ENCODE data around the gene SFTPD.
"Not testable (repeated sequence)": the region's sequence is repeated elsewhere in the genome, so short reads cannot be mapped to it uniquely, and the experiment has no call there.

SFTPD gene

GRCh38 chr10:79925614-79926013, 23.3 kb downstream of the SFTPD start:
- TF ChIP-seq POLR2A (IDR thresholded peaks at IDR 0.05; ENCODE audit: low read length), result no peak
- TF ChIP-seq GATA1 (IDR thresholded peaks at IDR 0.05; ENCODE audit: low read depth, low read length), result no peak

GRCh38 chr10:79923669-79924068, 25.2 kb downstream of the SFTPD start:
- DNase-seq, result no peak
- no peak for TF ChIP-seq GATA1 (IDR thresholded peaks at IDR 0.05; ENCODE audit: low read depth, low read length)

More at GRCh38 chr10:79925614-79926013, 23.3 kb downstream of the SFTPD start:
- DNase-seq, result no peak

DNA sequence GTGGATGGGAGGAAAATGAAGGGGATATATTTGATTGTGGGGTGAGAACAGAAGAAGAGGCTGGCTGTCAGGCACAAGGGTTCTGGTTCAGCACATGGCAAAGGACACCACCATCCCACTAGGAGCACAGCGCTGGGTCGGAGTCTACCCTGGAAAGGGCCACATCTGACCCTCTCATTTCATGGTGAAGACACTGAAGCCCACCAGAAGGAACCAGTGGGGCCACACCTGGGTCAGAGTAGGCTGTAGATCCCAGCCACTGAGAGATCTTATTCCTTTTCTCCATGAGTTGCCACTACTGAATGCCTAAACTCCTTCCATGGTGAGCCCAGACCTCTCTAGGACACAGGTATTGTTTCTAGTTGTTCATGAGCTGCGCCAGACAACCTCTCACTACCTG, 25.8 kb downstream of the SFTPD start:
- DNase-seq, result no peak
- TF ChIP-seq POLR2A (IDR thresholded peaks at IDR 0.05; ENCODE audit: low read length), result no peak
- TF ChIP-seq GATA1 (IDR thresholded peaks at IDR 0.05; ENCODE audit: low read depth, low read length), result no peak

GRCh38 chr10:79922011-79922412, 26.9 kb downstream of the SFTPD start:
- DNase-seq, result not testable (repeated sequence)

DNA sequence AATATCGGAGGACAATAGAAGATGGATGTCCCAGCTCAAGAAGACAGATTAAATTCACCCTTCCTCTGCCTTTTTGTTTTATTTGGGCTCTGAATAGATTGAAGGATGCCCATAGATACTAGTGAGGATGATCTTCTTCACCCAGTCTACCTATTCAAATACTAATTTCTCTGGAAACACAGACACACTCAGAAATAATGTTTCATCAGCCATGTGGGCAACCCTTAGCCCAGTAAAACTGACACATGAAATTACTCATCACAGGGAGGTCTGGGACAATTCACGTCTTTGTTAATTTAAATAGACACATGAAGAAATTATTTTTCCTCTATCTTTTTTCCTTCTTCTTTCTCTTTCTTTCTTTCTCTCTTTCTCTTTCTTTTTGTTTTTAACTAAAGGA, 33.1 kb downstream of the SFTPD start:
- DNase-seq, result not testable (repeated sequence)

DNA sequence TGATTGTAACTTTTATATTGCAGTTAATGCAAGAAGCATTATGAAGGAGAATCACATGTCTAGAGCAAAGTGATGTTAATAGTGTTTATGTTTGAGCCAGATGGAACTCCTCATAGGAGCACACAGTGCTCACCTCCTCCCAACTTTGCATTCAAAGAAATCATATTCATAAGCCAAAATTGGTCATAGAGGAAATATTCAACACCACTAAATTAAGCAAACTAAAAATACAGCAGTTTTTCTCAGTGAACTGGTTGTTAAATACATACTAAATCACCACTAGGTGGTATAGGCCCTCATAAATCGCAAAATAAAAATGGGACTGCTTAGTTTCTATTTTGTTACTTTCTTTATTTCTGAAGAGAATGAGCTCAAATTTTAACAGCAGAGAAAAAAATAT, 34.4 kb downstream of the SFTPD start:
- peak in 1 of 2 experiments; percentile 22 for DNase-seq

DNA sequence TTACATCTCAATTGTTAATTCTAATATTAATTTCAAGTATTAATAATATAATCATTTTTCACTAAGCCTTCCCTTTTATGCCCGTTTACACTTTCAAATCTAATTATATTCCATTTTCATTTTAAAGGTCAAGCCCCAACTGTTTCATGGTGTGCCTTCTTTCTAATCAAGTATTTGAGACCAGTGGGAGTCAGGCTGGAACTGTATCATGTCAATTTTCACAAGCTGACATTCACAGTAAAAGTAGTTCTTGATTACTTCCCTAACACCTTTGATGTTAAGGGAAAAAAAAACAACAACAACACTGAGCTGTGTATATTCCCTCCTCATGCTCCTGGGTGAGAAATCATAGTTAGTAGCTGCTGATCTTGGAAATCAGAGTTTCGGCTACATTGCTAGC, 38.1 kb downstream of the SFTPD start:
- TF ChIP-seq GATA1 (IDR thresholded peaks at IDR 0.05; ENCODE audit: low read depth, low read length), result no peak
- TF ChIP-seq POLR2A (IDR thresholded peaks at IDR 0.05; ENCODE audit: low read length), result no peak

DNA sequence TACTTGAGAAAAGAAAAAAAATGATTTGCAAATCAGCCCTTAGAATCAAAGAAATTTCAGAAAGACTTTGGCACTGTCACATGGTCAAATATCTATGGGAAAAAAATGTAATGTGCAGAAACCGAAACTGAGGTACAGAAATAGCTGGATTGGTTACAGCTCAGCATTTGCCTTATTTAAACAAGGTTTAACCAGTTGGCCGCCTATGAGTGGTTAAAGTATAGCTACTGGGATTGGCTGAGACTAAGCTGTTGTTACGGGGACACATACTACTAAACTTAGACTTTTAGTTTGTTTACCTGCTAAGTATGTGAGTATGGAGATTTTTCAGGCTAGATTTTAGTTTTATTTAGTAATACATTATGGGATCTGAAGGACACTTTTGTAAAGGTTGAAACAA, 38.6 kb downstream of the SFTPD start:
- no peak for TF ChIP-seq POLR2A (IDR thresholded peaks at IDR 0.05; ENCODE audit: low read length)

More for the DNA sequence above, 38.1 kb downstream of the SFTPD start:
- no peak for DNase-seq

GRCh38 chr10:79905322-79906314, 43.3 kb downstream of the SFTPD start:
- peak; percentile 35 to 68 for DNase-seq
- TF ChIP-seq GATA1 (IDR thresholded peaks at IDR 0.05; ENCODE audit: low read depth, low read length), result no peak
- no peak for TF ChIP-seq POLR2A (IDR thresholded peaks at IDR 0.05; ENCODE audit: low read length)

More for the DNA sequence above, 38.6 kb downstream of the SFTPD start:
- DNase-seq, result no peak

DNA sequence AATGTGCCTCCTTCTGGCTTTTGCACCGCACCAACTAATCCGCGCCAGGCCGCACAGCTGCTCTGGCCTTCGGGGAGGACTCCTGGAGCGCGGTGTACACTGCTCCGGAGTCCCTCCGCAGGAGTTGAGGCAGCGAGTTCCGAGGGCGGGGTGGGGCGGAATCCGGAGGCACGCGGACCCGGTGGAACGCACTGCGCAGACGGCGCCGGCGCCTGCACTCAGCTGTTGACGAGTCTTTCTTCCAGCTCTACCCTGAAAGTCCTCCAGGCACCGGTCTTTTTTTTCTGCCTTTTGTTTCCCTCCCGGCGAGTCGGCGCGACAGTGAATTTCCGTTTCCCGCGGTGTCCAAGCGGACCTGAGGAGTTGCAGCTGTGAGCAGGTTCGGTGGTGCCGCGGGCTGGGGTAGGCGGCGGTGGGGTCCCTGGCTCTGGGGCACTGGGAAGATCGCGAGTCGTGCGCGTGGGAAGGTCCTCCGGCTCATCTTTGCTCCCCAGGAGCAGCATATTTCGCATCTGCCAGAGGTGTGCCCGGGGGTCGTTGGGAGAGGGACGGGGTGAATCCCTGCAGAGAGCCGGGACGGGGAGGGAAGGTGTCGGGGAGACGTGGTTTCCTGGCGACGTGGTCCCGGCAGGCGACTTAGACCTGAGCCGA, 44.1 kb downstream of the SFTPD start:
- no peak for TF ChIP-seq GATA1 (IDR thresholded peaks at IDR 0.05; ENCODE audit: low read depth, low read length)
- TF ChIP-seq POLR2A (IDR thresholded peaks at IDR 0.05; ENCODE audit: low read length), result no peak
- peak; percentile 84 to 87 for DNase-seq

GRCh38 chr10:79901571-79901970, 47.3 kb downstream of the SFTPD start:
- DNase-seq, result not testable (repeated sequence)

GRCh38 chr10:79898597-79899325, 50.1 kb downstream of the SFTPD start:
- TF ChIP-seq POLR2A (IDR thresholded peaks at IDR 0.05; ENCODE audit: low read length), result no peak
- TF ChIP-seq GATA1 (IDR thresholded peaks at IDR 0.05; ENCODE audit: low read depth, low read length), result no peak
- peak in 1 of 2 experiments; percentile 46 for DNase-seq

DNA sequence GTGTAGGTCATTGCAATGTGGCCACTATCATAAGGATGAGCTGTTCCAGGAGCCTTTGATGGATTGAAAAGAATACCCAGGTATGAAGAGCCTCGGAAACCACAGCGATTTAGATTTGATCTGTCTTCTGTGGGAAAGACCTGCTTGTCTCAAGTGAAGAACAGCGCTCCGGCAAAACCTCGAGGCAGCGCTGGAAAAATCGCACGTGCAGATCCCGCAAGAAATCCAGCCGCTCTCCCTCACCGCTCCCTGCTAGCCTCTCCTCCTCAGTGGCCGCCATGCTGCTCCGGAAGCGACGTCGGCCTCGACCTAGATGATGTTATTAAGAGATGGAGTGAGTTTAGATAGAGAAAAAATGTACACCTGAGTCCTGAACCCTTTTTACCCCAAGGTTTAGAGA, 56.0 kb downstream of the SFTPD start:
- not testable (repeated sequence) for DNase-seq

- TF ChIP-seq GATA1 (IDR thresholded peaks at IDR 0.05; ENCODE audit: low read depth, low read length), result no peak
- TF ChIP-seq POLR2A (IDR thresholded peaks at IDR 0.05; ENCODE audit: low read length), result no peak
- no peak for DNase-seq
These were observed 58.4 kb downstream of the SFTPD start for GRCh38 chr10:79890469-79890868.

- not testable (repeated sequence) for DNase-seq
These were observed 59.9 kb downstream of the SFTPD start for GRCh38 chr10:79888984-79889383.
